Activated CD8-positive, alpha-beta T cell treated with anti-CD3 and anti-CD28 coated beads for 36 hours (primary cell): ENCODE data around the gene NRXN3. TPM values are rescaled to one million over a fixed set of nuclear protein-coding genes. Genes with fewer than 3 reads are reported as not detected.

Experiments used
- ATAC-seq: fragments of 200-7000 bp; cut with Tn5 transposase; one replicate; pipeline ENCODE4 v1.10.0; 2021; ENCODE audit warnings: mild to moderate bottlenecking, moderate library complexity
- CTCF ChIA-PET: fragments of 350-600 bp; sonication (Branson Sonifier 250); formaldehyde crosslinking; loops from one replicate; lab custom pipeline; 2021; ENCODE audit warnings: antibody characterized with exemption; lab: Charles Lee
- POLR2A ChIA-PET: fragments of 350-600 bp; sonication (Branson Sonifier 250); formaldehyde crosslinking; loops from one replicate; lab custom pipeline; 2021; ENCODE audit warnings: antibody characterized with exemption; lab: Charles Lee
- DNase-seq: peaks from one replicate; pipeline ENCODE4 v3.0.0-alpha.2; 2020
- H3K27ac Mint-ChIP-seq: one replicate; pipeline ENCODE4 v1.8.0; 2021; ENCODE audit warnings: mild to moderate bottlenecking, mixed read lengths
- H3K27me3 Mint-ChIP-seq: one replicate; pipeline ENCODE4 v1.8.0; 2021; ENCODE audit warnings: mixed read lengths
- H3K36me3 Mint-ChIP-seq: one replicate; pipeline ENCODE4 v1.8.0; 2021; ENCODE audit warnings: low read depth, mixed read lengths
- H3K4me1 Mint-ChIP-seq: one replicate; pipeline ENCODE4 v1.8.0; 2021; ENCODE audit warnings: low read depth, mixed read lengths
- H3K4me3 Mint-ChIP-seq: one replicate; pipeline ENCODE4 v1.8.0; 2021; ENCODE audit warnings: mild to moderate bottlenecking, moderate library complexity, mixed read lengths
- H3K9me3 Mint-ChIP-seq: one replicate; pipeline ENCODE4 v1.8.0; 2021; ENCODE audit warnings: mixed read lengths
- intact Hi-C: fragments of 100-400 bp; cut with micrococcal nuclease; formaldehyde crosslinking; loops from one replicate; pipeline ENCODE4 v1.10.0; 2022
- total RNA-seq, 2 experiments: library from RNA; stranded (reverse); gene quantifications; one replicate each; pipeline ENCODE4 v1.2.3, GENCODE V29; 2021
- TF ChIP-seq, protein P1 (sequence below): fragments of 200-600 bp; IDR thresholded peaks from one replicate; pipeline ENCODE4 v1.8.0; 2022; ENCODE audit warnings: antibody characterized with exemption, mild to moderate bottlenecking

Gene NRXN3
- total RNA-seq, 2 experiments from 2014 or later, result not detected

DNA sequence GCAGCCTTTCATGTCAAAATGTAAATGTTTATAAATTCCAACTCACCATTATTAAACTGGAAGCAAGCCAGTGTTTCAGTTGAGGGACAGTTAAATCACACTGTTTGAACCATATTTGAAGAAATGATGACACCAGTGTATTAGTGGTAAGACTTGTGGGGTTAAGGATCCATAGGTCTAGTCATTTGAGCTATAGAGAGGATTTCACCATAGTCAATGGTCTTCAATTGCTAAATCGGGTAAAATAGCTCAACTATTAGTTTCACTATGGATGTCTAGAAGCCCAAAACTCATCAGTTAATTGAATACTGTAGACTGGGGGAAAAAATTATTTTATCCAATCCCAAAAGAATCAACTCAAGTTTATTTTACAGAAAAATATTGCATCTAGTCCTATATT is 659.1 kb downstream of the NRXN3 start:
- no peaks in the 10 kb centered on the region for H3K9me3 Mint-ChIP-seq
- ChIA-PET CTCF (no interaction called here), POLR2A (no interaction called here)
- no peaks in the 10 kb centered on the region for H3K27me3 Mint-ChIP-seq
- ATAC-seq (no peak), DNase-seq (no peak)
- no peak overlapping the region for H3K4me3 Mint-ChIP-seq
- H3K27ac Mint-ChIP-seq, result no peak overlapping the region
- intact Hi-C loops, result no loop called here
- H3K4me1 Mint-ChIP-seq, result no peaks in the 10 kb centered on the region
- no peaks in the 10 kb centered on the region for H3K36me3 Mint-ChIP-seq
- TF ChIP-seq, protein P1, sequence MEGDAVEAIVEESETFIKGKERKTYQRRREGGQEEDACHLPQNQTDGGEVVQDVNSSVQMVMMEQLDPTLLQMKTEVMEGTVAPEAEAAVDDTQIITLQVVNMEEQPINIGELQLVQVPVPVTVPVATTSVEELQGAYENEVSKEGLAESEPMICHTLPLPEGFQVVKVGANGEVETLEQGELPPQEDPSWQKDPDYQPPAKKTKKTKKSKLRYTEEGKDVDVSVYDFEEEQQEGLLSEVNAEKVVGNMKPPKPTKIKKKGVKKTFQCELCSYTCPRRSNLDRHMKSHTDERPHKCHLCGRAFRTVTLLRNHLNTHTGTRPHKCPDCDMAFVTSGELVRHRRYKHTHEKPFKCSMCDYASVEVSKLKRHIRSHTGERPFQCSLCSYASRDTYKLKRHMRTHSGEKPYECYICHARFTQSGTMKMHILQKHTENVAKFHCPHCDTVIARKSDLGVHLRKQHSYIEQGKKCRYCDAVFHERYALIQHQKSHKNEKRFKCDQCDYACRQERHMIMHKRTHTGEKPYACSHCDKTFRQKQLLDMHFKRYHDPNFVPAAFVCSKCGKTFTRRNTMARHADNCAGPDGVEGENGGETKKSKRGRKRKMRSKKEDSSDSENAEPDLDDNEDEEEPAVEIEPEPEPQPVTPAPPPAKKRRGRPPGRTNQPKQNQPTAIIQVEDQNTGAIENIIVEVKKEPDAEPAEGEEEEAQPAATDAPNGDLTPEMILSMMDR, result no peak

DNA sequence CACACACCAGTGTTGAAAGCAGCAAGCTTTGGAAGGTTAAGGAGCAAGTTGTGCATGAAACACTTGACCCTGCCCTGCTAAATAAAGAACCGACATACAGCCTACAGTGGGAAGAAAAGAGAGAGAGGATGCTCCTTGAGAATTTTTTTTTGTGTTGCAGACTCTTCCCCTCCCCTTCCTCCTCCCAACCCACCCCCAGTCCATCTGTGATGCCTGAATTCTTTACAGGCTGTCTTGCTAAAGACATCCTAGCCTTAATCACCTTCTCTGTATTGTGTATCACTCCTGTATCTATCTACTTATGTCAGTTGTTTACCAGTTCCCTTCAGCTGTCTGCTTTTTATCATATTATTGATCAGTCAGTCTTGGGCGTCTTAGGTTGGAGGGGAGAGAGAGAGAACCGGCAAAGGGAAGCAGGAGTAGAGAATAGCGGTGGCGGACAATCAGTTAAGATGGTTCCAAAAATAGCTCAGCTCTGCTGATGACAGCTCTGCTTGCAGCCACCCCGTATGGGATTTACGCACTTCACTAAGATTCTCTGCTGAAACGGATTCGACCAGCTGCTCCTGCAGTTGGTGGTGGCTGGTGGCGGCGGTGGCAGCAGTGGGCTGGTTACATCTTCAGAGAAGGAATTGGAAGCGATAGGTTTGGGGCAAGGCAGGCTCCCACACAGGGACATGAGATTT is 664.7 kb downstream of the NRXN3 start:
- CTCF ChIA-PET, result no interaction called here

DNA sequence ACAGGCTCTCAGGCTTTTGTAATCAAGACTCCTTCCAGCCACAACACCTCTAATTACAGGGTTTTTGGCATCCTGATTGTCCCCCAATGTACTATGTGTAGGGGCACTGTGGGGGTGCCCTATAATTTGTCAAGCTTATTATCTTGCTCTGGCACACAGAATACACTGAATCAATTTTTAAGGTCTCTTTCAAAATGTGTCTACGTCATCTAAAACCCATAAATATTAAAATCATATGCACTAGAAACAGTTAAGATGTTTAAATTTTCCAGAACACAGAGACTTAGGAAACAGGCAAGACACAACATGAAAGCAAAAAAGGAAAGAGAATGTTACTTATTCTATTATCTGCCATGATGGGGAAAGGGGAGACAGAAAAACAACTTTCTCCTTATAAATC is 665.7 kb downstream of the NRXN3 start:
- ChIA-PET POLR2A (no interaction called here), CTCF (interaction anchor here (0.9 kb wide), 1 partner anchor 11 kb away, joined by 3 read pairs; no protein-coding TSS in a partner anchor)
- Mint-ChIP-seq H3K27me3 (peaks cover 2% of the 10 kb centered on the region), H3K4me3 (no peak overlapping the region), H3K9me3 (no peaks in the 10 kb centered on the region), H3K4me1 (no peaks in the 10 kb centered on the region), H3K27ac (no peak overlapping the region), H3K36me3 (no peaks in the 10 kb centered on the region)
- intact Hi-C loops, result no loop called here
- DNase-seq, result no peak
- ATAC-seq, result no peak
- TF ChIP-seq, protein P1, result no peak

More for the DNA sequence above, 664.7 kb downstream of the NRXN3 start:
- DNase-seq, result no peak
- no peak for ATAC-seq
- no peaks in the 10 kb centered on the region for H3K36me3 Mint-ChIP-seq
- no peak overlapping the region for H3K4me3 Mint-ChIP-seq
- intact Hi-C loops, result no loop called here
- no peak overlapping the region for H3K27ac Mint-ChIP-seq
- POLR2A ChIA-PET, result no interaction called here
- TF ChIP-seq, protein P1, result no peak
- H3K4me1 Mint-ChIP-seq, result no peaks in the 10 kb centered on the region
- H3K9me3 Mint-ChIP-seq, result no peaks in the 10 kb centered on the region
- H3K27me3 Mint-ChIP-seq, result peaks cover 2% of the 10 kb centered on the region

DNA sequence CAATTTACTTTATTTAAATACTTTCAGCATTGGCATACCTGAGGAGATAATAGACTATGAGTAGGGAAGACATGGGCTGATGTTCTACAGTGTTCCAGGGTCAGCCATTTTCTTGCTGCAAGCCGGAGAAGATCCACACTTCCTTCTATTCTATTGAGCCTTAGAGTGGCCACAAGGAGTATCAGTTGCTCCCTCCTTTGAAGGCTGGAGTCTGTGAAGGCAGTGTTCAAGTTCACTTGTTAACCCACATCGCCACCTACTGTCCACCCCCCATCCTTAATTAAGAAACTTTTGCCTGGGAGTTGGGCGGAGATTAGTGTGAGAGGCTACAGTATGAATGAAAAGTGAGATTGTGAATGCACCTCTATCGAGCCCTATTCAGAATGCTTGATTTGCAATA is 666.6 kb downstream of the NRXN3 start:
- Mint-ChIP-seq H3K9me3 (no peaks in the 10 kb centered on the region), H3K4me3 (no peak overlapping the region), H3K36me3 (no peaks in the 10 kb centered on the region), H3K27ac (no peak overlapping the region), H3K4me1 (no peaks in the 10 kb centered on the region), H3K27me3 (peaks cover 2% of the 10 kb centered on the region)
- CTCF ChIA-PET, result interaction anchor here (0.9 kb wide), 1 partner anchor 11 kb away, joined by 3 read pairs; no protein-coding TSS in a partner anchor
- TF ChIP-seq, protein P1, result no peak
- no peak for ATAC-seq
- intact Hi-C loops, result no loop called here
- peak; percentile 56 for DNase-seq
- POLR2A ChIA-PET, result no interaction called here

DNA sequence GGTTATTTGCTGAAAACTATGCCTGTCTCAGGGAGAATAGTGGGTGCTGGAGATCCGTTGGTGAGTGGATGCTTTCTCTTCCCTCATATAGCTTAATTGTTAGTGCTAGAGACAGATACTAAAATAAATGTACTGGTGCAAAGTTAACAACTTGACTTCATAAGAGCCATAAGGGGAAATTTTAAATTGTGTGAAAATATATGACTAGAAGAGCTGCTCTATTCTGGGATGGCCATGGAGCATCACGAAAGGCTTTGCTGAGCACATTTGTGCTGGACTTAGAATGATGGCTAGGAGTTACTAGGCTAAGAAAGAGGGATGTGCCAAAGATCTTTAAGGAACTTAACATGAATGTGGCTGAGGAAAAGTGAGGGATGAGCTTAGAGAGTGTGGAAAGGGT is 668.8 kb downstream of the NRXN3 start:
- Mint-ChIP-seq H3K4me3 (no peak overlapping the region), H3K4me1 (no peaks in the 10 kb centered on the region), H3K9me3 (no peaks in the 10 kb centered on the region), H3K36me3 (no peaks in the 10 kb centered on the region), H3K27ac (no peak overlapping the region), H3K27me3 (peaks cover 2% of the 10 kb centered on the region)
- POLR2A ChIA-PET, result no interaction called here
- ATAC-seq, result no peak
- CTCF ChIA-PET, result interaction anchor here (2.5 kb wide), 1 partner anchor 9 kb away, joined by 10 read pairs; no protein-coding TSS in a partner anchor
- no peak for DNase-seq
- TF ChIP-seq, protein P1, result no peak
- intact Hi-C loops, result no loop called here
